ENCODE results near the gene CTRB1.

CTRB1 gene

GRCh38 chr16:75246504-75247205 is 27.9 kb downstream of the CTRB1 start:
- in situ Hi-C loops (cut with MboI; ENCODE audit: low pct_unique_long_range_greater_than_20kb, low sequenced_read_pairs, unreplicated experiment) = no loop called here
- no peak for TF ChIP-seq CTCF (IDR thresholded peaks at IDR 0.05; ENCODE audit: extremely low read depth, insufficient read depth, missing control alignments)
- no peak for DNase-seq (ENCODE audit: low spot score)

- no peak for DNase-seq (ENCODE audit: low spot score)
- TF ChIP-seq CTCF (IDR thresholded peaks at IDR 0.05; ENCODE audit: extremely low read depth, insufficient read depth, missing control alignments) = no peak
- in situ Hi-C loops (cut with MboI; ENCODE audit: low pct_unique_long_range_greater_than_20kb, low sequenced_read_pairs, unreplicated experiment) = no loop called here
Measured at GRCh38 chr16:75247249-75247648, 28.5 kb downstream of the CTRB1 start.

- in situ Hi-C loops (cut with MboI; ENCODE audit: low pct_unique_long_range_greater_than_20kb, low sequenced_read_pairs, unreplicated experiment) = no loop called here
- no peak for TF ChIP-seq CTCF (IDR thresholded peaks at IDR 0.05; ENCODE audit: extremely low read depth, insufficient read depth, missing control alignments)
- no peak for DNase-seq (ENCODE audit: low spot score)
Measured at GRCh38 chr16:75248142-75248535, 29.4 kb downstream of the CTRB1 start.

- DNase-seq (ENCODE audit: low spot score) = no peak
- no peak for TF ChIP-seq CTCF (IDR thresholded peaks at IDR 0.05; ENCODE audit: extremely low read depth, insufficient read depth, missing control alignments)
- in situ Hi-C loops (cut with MboI; ENCODE audit: low pct_unique_long_range_greater_than_20kb, low sequenced_read_pairs, unreplicated experiment) = no loop called here
Measured at GRCh38 chr16:75248536-75249380, 30.0 kb downstream of the CTRB1 start.

DNA sequence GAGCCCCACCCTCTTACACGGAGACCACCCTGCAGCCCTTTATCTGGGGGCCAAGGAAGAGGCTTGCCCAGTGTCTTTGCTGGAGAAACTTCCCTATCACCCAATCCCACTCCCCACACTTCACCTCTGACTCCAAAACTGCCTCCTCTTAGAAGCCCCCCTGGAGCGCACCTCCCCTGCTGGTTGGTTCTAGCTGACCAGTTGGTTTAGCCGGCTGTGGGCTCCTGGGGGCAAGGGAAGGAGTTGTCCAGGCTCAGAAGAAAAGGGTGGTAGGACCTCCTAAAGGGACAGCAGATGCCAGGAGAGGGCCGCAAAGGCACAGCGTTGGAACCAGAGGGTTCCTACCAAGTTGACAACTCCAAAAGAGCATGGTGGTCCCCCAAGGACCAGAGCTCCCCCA is 30.7 kb downstream of the CTRB1 start:
- no peak for TF ChIP-seq CTCF (IDR thresholded peaks at IDR 0.05; ENCODE audit: extremely low read depth, insufficient read depth, missing control alignments)
- no peak for DNase-seq (ENCODE audit: low spot score)
- in situ Hi-C loops (cut with MboI; ENCODE audit: low pct_unique_long_range_greater_than_20kb, low sequenced_read_pairs, unreplicated experiment) = no loop called here

GRCh38 chr16:75250089-75250808 is 31.5 kb downstream of the CTRB1 start:
- no peak for DNase-seq (ENCODE audit: low spot score)
- TF ChIP-seq CTCF (IDR thresholded peaks at IDR 0.05; ENCODE audit: extremely low read depth, insufficient read depth, missing control alignments) = no peak
- in situ Hi-C loops (cut with MboI; ENCODE audit: low pct_unique_long_range_greater_than_20kb, low sequenced_read_pairs, unreplicated experiment) = no loop called here
